Measurements from ENCODE around the gene RGL1. TPM values are rescaled to one million over a fixed set of nuclear protein-coding genes. Genes with fewer than 3 reads are reported as not detected.

Gene RGL1
- total RNA-seq, 1 donor: 24.6 TPM

DNA sequence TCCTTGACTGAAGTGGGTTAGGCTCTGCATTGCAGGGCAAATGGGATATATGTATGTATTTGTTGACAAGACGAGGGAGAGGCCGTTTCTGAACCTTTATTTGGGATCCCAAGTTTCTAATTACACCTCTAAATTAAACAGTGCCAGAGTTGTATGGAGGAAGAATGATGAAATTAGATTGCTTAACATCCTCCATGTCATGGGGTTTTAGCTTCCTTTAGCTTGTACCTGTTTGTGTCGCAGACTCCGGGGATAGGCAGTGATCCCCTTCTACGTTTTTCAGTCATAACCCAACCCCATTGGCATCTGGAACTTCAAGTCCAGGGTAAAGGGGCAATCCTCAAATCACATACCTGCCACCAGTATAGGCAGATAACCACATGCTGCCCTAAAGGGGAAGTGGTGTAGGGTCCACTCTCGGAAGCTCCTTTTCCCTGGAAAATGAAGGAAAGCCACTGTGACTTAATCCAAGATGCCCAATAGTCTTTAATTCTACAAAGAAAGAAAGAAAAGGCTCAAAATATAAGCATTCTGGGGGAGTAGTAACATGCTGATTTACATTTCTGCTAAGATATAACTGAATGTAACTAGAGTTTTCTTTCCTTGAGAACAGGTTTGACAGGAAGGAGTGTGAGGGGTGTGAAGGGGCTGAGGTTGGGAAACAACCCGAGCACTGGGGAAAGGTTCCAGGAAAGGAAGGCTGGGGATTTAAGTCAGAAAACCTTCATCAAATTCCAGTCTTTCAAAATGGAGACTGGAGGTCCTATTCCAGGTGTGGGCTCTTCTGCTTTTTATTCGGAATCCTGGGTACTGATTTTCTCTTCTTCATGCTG is 77.6 kb downstream of the RGL1 start:
- Histone ChIP-seq H3K4me2 (ENCODE audit: insufficient read depth, low read length) (no peak overlapping the region), H3K36me3 (ENCODE audit: insufficient read depth, low read length) (no peaks in the 10 kb centered on the region), H3K4me1 (ENCODE audit: insufficient read depth, low read length) (peaks cover 13% of the 10 kb centered on the region), H4K20me1 (ENCODE audit: insufficient read depth, low read length) (no peaks in the 10 kb centered on the region), H3K79me2 (ENCODE audit: insufficient read depth, low read length) (no peaks in the 10 kb centered on the region), H3K4me3 (ENCODE audit: insufficient read depth, low read length) (no peak overlapping the region), H3K27me3 (ENCODE audit: insufficient read depth, low read length) (no peaks in the 10 kb centered on the region), H2AFZ (ENCODE audit: low read length) (no peak overlapping the region), H3K27ac (ENCODE audit: low read depth, low read length) (no peak overlapping the region), H3K9me3 (ENCODE audit: low read depth, low read length) (no peaks in the 10 kb centered on the region)
- TF ChIP-seq, protein P1, sequence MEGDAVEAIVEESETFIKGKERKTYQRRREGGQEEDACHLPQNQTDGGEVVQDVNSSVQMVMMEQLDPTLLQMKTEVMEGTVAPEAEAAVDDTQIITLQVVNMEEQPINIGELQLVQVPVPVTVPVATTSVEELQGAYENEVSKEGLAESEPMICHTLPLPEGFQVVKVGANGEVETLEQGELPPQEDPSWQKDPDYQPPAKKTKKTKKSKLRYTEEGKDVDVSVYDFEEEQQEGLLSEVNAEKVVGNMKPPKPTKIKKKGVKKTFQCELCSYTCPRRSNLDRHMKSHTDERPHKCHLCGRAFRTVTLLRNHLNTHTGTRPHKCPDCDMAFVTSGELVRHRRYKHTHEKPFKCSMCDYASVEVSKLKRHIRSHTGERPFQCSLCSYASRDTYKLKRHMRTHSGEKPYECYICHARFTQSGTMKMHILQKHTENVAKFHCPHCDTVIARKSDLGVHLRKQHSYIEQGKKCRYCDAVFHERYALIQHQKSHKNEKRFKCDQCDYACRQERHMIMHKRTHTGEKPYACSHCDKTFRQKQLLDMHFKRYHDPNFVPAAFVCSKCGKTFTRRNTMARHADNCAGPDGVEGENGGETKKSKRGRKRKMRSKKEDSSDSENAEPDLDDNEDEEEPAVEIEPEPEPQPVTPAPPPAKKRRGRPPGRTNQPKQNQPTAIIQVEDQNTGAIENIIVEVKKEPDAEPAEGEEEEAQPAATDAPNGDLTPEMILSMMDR (IDR thresholded peaks at IDR 0.05; ENCODE audit: extremely low read depth, low read depth, low read length): no peak
- no peak for DNase-seq (ENCODE audit: insufficient read length, low spot score, missing footprints)

DNA sequence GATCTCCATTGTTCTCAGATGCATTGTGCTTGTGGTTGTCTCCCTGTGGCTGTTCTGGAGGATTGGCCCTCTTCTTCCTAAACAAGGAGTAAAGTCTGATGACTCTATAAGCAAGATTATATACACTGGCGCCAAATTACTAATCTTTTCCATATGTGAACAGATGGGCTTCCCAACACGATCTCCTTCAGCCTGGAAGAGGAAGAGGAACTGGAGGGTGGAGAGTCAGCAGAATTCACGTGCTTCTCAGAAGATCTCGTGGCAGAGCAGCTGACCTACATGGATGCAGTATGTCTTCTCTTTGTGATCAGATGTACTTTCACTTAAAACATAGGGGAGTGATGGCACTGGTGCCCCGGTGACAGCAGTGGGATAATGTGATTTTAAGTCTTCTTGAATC is 78.7 kb downstream of the RGL1 start:
- no peaks in the 10 kb centered on the region for H3K27me3 ChIP-seq (ENCODE audit: insufficient read depth, low read length)
- H3K36me3 ChIP-seq (ENCODE audit: insufficient read depth, low read length): no peaks in the 10 kb centered on the region
- no peaks in the 10 kb centered on the region for H3K79me2 ChIP-seq (ENCODE audit: insufficient read depth, low read length)
- TF ChIP-seq, protein P1 (IDR thresholded peaks at IDR 0.05; ENCODE audit: extremely low read depth, low read depth, low read length): no peak
- H2AFZ ChIP-seq (ENCODE audit: low read length): no peak overlapping the region
- H3K4me2 ChIP-seq (ENCODE audit: insufficient read depth, low read length): no peak overlapping the region
- H3K9me3 ChIP-seq (ENCODE audit: low read depth, low read length): no peaks in the 10 kb centered on the region
- H3K4me1 ChIP-seq (ENCODE audit: insufficient read depth, low read length): peaks cover 11% of the 10 kb centered on the region
- no peak overlapping the region for H3K4me3 ChIP-seq (ENCODE audit: insufficient read depth, low read length)
- H3K27ac ChIP-seq (ENCODE audit: low read depth, low read length): no peak overlapping the region
- H4K20me1 ChIP-seq (ENCODE audit: insufficient read depth, low read length): no peaks in the 10 kb centered on the region
- no peak for DNase-seq (ENCODE audit: insufficient read length, low spot score, missing footprints)

DNA sequence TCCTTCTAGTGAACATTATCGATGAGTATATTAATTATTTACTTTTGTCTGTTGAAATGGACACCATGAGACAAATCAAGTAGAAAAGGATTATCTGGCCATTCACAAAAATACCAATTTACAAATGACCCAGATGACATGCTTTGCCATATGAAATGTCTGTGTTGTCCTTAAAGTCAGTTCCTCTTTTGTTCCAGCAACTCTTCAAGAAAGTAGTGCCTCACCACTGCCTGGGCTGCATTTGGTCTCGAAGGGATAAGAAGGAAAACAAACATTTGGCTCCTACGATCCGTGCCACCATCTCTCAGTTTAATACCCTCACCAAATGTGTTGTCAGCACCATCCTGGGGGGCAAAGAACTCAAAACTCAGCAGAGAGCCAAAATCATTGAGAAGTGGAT is 79.6 kb downstream of the RGL1 start:
- Histone ChIP-seq H3K4me2 (ENCODE audit: insufficient read depth, low read length) (no peak overlapping the region), H3K79me2 (ENCODE audit: insufficient read depth, low read length) (no peaks in the 10 kb centered on the region), H3K27ac (ENCODE audit: low read depth, low read length) (no peak overlapping the region), H3K27me3 (ENCODE audit: insufficient read depth, low read length) (no peaks in the 10 kb centered on the region), H4K20me1 (ENCODE audit: insufficient read depth, low read length) (no peaks in the 10 kb centered on the region), H3K4me3 (ENCODE audit: insufficient read depth, low read length) (no peak overlapping the region), H2AFZ (ENCODE audit: low read length) (no peak overlapping the region), H3K36me3 (ENCODE audit: insufficient read depth, low read length) (peaks cover 6% of the 10 kb centered on the region), H3K4me1 (ENCODE audit: insufficient read depth, low read length) (peaks cover 11% of the 10 kb centered on the region), H3K9me3 (ENCODE audit: low read depth, low read length) (no peaks in the 10 kb centered on the region)
- TF ChIP-seq, protein P1 (IDR thresholded peaks at IDR 0.05; ENCODE audit: extremely low read depth, low read depth, low read length): no peak
- DNase-seq (ENCODE audit: insufficient read length, low spot score, missing footprints): no peak

DNA sequence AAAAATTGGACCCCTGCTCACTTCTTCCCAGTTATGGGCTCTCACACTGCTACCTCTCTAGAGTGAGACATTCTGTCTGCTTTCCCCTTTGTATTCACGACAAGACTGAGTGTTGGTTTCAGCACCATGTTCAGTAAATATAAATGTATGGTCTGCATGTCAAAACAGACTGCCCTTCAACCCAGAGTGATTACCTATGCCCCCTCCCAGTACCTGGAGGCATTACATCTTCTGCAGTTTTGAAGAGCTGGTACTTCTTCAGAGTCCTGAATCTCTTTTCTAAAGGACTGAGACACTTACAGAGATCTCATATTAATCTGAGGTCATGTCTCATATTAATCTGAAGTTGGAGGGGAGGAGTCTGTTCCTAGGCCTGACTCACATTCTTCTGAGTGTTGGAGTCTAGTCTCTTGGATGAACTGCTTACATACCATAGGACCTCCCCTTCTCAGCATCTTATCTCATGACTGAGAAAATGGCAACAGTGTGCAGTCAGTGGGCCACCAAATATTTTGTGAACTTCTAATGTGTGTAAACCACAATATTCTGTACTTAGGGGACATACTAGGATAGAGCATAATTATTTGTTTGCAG is 80.3 kb downstream of the RGL1 start:
- TF ChIP-seq, protein P1 (IDR thresholded peaks at IDR 0.05; ENCODE audit: extremely low read depth, low read depth, low read length): no peak
- Histone ChIP-seq H2AFZ (ENCODE audit: low read length) (no peak overlapping the region), H3K4me2 (ENCODE audit: insufficient read depth, low read length) (no peak overlapping the region), H3K9me3 (ENCODE audit: low read depth, low read length) (no peaks in the 10 kb centered on the region), H3K27ac (ENCODE audit: low read depth, low read length) (no peak overlapping the region), H3K4me3 (ENCODE audit: insufficient read depth, low read length) (no peak overlapping the region), H3K27me3 (ENCODE audit: insufficient read depth, low read length) (no peaks in the 10 kb centered on the region), H3K79me2 (ENCODE audit: insufficient read depth, low read length) (no peaks in the 10 kb centered on the region), H3K36me3 (ENCODE audit: insufficient read depth, low read length) (peaks cover 6% of the 10 kb centered on the region), H3K4me1 (ENCODE audit: insufficient read depth, low read length) (peaks cover 11% of the 10 kb centered on the region), H4K20me1 (ENCODE audit: insufficient read depth, low read length) (no peaks in the 10 kb centered on the region)
- no peak for DNase-seq (ENCODE audit: insufficient read length, low spot score, missing footprints)
